Activated CD4-positive, alpha-beta T cell treated with anti-CD3 and anti-CD28 coated beads, Interleukin-2, amount 50 U/mL, for 48 hours (primary cell): ENCODE results near the gene PDIK1L.

Experiments
- DNase-seq, 2 experiments: peaks; one replicate each; pipeline ENCODE4 v3.0.0-alpha.2; 2020

Gene PDIK1L

GRCh38 chr1:26124418-26125331, 13.1 kb downstream of the PDIK1L start:
- DNase-seq, result no peak

- DNase-seq, result no peak
Measured at GRCh38 chr1:26125382-26125781, 13.8 kb downstream of the PDIK1L start.

- no peak for DNase-seq
Measured at GRCh38 chr1:26125946-26126320, 14.3 kb downstream of the PDIK1L start.

GRCh38 chr1:26126321-26127084, 14.9 kb downstream of the PDIK1L start:
- peak in 1 of 2 experiments; percentile 23 for DNase-seq

- peak in 1 of 2 experiments; percentile 11 for DNase-seq
Measured at GRCh38 chr1:26127235-26128163, 15.9 kb downstream of the PDIK1L start.

GRCh38 chr1:26129778-26130177, 18.2 kb downstream of the PDIK1L start:
- DNase-seq, result no peak

- DNase-seq, result no peak
Measured at GRCh38 chr1:26130695-26131094, 19.1 kb downstream of the PDIK1L start.

GRCh38 chr1:26132128-26132833, 20.7 kb downstream of the PDIK1L start:
- no peak for DNase-seq

- no peak for DNase-seq
Measured at GRCh38 chr1:26132834-26133167, 21.2 kb downstream of the PDIK1L start.

GRCh38 chr1:26134466-26134865, 22.8 kb downstream of the PDIK1L start:
- no peak for DNase-seq

- DNase-seq, result no peak
Measured at GRCh38 chr1:26138974-26139558, 27.4 kb downstream of the PDIK1L start.

GRCh38 chr1:26142159-26142558, 30.5 kb downstream of the PDIK1L start:
- no peak for DNase-seq

GRCh38 chr1:26145041-26145959, 33.7 kb downstream of the PDIK1L start:
- peak; percentile 71 to 80 for DNase-seq

- no peak for DNase-seq
Measured at GRCh38 chr1:26145960-26146294, 34.3 kb downstream of the PDIK1L start.

- no peak for DNase-seq
Measured at GRCh38 chr1:26148887-26149286, 37.3 kb downstream of the PDIK1L start.

- DNase-seq, result no peak
Measured at GRCh38 chr1:26153966-26154532, 42.4 kb downstream of the PDIK1L start.

- no peak for DNase-seq
Measured at GRCh38 chr1:26154750-26155149, 43.1 kb downstream of the PDIK1L start.

- no peak for DNase-seq
Measured at GRCh38 chr1:26155370-26156284, 44.0 kb downstream of the PDIK1L start.

- no peak for DNase-seq
Measured at GRCh38 chr1:26156285-26157038, 44.8 kb downstream of the PDIK1L start.
